Measurements from ENCODE around the gene REELD1.

The REELD1 gene

GRCh38 chr4:146267826-146268225, 53.5 kb downstream of the REELD1 start:
- H3K4me3 ChIP-seq (ENCODE audit: low read depth, low read length): no peak overlapping the region
- H3K4me1 ChIP-seq (ENCODE audit: control insufficient read depth, insufficient read depth, low read length): no peaks in the 10 kb centered on the region
- no peak overlapping the region for H3K27ac ChIP-seq (ENCODE audit: extremely low read depth, low read depth, low read length)
- H3K9me3 ChIP-seq (ENCODE audit: control insufficient read depth, insufficient read depth, low read depth, low read length): no peaks in the 10 kb centered on the region
- H3K36me3 ChIP-seq (ENCODE audit: control insufficient read depth in 2 of 2, insufficient read depth in 1 of 2, low read length in 2 of 2): no peaks in the 10 kb centered on the region
- TF ChIP-seq ZNF623 (tag by site-specific recombination; IDR thresholded peaks at IDR 0.05) (no peak), ZNF311 (tag by site-specific recombination; IDR thresholded peaks at IDR 0.05; ENCODE audit: borderline replicate concordance) (no peak), SALL2 (tag by site-specific recombination; IDR thresholded peaks at IDR 0.05; ENCODE audit: borderline replicate concordance) (no peak), ZSCAN5A (tag by site-specific recombination; IDR thresholded peaks at IDR 0.05) (no peak), ZNF510 (tag by site-specific recombination; IDR thresholded peaks at IDR 0.05; ENCODE audit: insufficient replicate concordance) (no peak), ZNF394 (tag by site-specific recombination; IDR thresholded peaks at IDR 0.05; ENCODE audit: borderline replicate concordance) (no peak), ZNF24 (tag by site-specific recombination; IDR thresholded peaks at IDR 0.05) (no peak), ZNF768 (tag by site-specific recombination; IDR thresholded peaks at IDR 0.05) (no peak), ZNF677 (tag by site-specific recombination; IDR thresholded peaks at IDR 0.05) (no peak), ZNF777 (tag by site-specific recombination; IDR thresholded peaks at IDR 0.05; ENCODE audit: borderline replicate concordance) (no peak), ZNF391 (tag by site-specific recombination; IDR thresholded peaks at IDR 0.05; ENCODE audit: borderline replicate concordance, low read depth) (no peak), CTCF (tag by site-specific recombination; IDR thresholded peaks at IDR 0.05) (no peak), SP2 (tag by site-specific recombination; IDR thresholded peaks at IDR 0.05) (no peak), PRDM2 (tag by site-specific recombination; IDR thresholded peaks at IDR 0.05; ENCODE audit: borderline replicate concordance) (no peak), GLI4 (tag by site-specific recombination; IDR thresholded peaks at IDR 0.05) (no peak), ZNF362 (tag by site-specific recombination; IDR thresholded peaks at IDR 0.05) (no peak), ZNF610 (tag by site-specific recombination; IDR thresholded peaks at IDR 0.05; ENCODE audit: borderline replicate concordance) (no peak), ZNF561 (tag by site-specific recombination; IDR thresholded peaks at IDR 0.05; ENCODE audit: borderline replicate concordance) (no peak), ZNF138 (tag by site-specific recombination; IDR thresholded peaks at IDR 0.05; ENCODE audit: borderline replicate concordance) (no peak), SP7 (tag by site-specific recombination; IDR thresholded peaks at IDR 0.05) (no peak)
- ChIA-PET POLR2A (no interaction called here), CTCF (interaction anchor here (0.7 kb wide), 1 partner anchor 13 kb away, joined by 3 read pairs; no protein-coding TSS in a partner anchor)
